GM12891 (cell line): Measurements from ENCODE around the gene POGLUT3.

Experiments used
- POLR2A ChIP-seq: IDR thresholded peaks from 2 replicates; pipeline ENCODE4 v1.6.1; 2011; ENCODE audit warnings: low read depth, low read length, control low read depth
- SPI1 ChIP-seq: IDR thresholded peaks from 2 replicates; pipeline ENCODE4 v1.6.1; 2011; ENCODE audit warnings: low read depth, low read length, control low read depth

- no peak for TF ChIP-seq SPI1
- no peak for TF ChIP-seq POLR2A
Measured at GRCh38 chr11:108500169-108500568, 2.0 kb upstream of the POGLUT3 start.
